Calu3 (cell line): ENCODE measurements around the gene RBMS2. TPM values are rescaled to one million over a fixed set of nuclear protein-coding genes. Genes with fewer than 3 reads are reported as not detected.

Experiments used
- BruUV-seq: library from RNA; stranded (reverse); fragments of 400-500 nt; replicated peaks from 2 replicates; lab custom pipeline; 2021; lab: Mats Ljungman, UMichigan
- CTCF ChIA-PET: fragments of 300-600 bp; sonication (Branson Sonifier 250); formaldehyde crosslinking; loops from one replicate; lab custom pipeline; 2022; ENCODE audit warnings: antibody characterized with exemption; lab: Charles Lee
- DNase-seq: peaks from one replicate; pipeline ENCODE4 v3.0.0; 2022
- H3K27ac Mint-ChIP-seq: one replicate; pipeline ENCODE4 v1.8.0; 2022; ENCODE audit warnings: mixed read lengths; ENCODE audit not compliant: unreplicated experiment
- H3K27me3 Mint-ChIP-seq: one replicate; pipeline ENCODE4 v1.8.0; 2022; ENCODE audit warnings: mixed read lengths; ENCODE audit not compliant: unreplicated experiment
- H3K36me3 Mint-ChIP-seq: one replicate; pipeline ENCODE4 v1.8.0; 2022; ENCODE audit warnings: mild to moderate bottlenecking, moderate library complexity, mixed read lengths; ENCODE audit not compliant: insufficient read depth, unreplicated experiment
- H3K4me1 Mint-ChIP-seq: one replicate; pipeline ENCODE4 v1.8.0; 2022; ENCODE audit warnings: mild to moderate bottlenecking, low read depth, mixed read lengths; ENCODE audit not compliant: unreplicated experiment
- H3K4me3 Mint-ChIP-seq: one replicate; pipeline ENCODE4 v1.8.0; 2022; ENCODE audit warnings: mild to moderate bottlenecking, low read depth, moderate library complexity, mixed read lengths; ENCODE audit not compliant: unreplicated experiment
- H3K9me3 Mint-ChIP-seq: one replicate; pipeline ENCODE4 v1.8.0; 2022; ENCODE audit warnings: low read depth, mixed read lengths; ENCODE audit not compliant: unreplicated experiment
- intact Hi-C: fragments of 100-400 bp; cut with micrococcal nuclease; formaldehyde crosslinking; loops from one replicate; pipeline ENCODE4 v1.10.0; 2022; ENCODE audit not compliant: unreplicated experiment
- total RNA-seq: library from RNA; stranded (reverse); gene quantifications from 2 replicates; pipeline ENCODE4 v1.2.3, GENCODE V29; 2022
- TF ChIP-seq, protein P1 (sequence below): fragments of 200-600 bp; IDR thresholded peaks from one replicate; pipeline ENCODE4 v1.8.0; 2022; ENCODE audit warnings: antibody characterized with exemption; ENCODE audit not compliant: unreplicated experiment

Gene RBMS2
- total RNA-seq, 1 experiment from 2014 or later = 105 TPM

DNA sequence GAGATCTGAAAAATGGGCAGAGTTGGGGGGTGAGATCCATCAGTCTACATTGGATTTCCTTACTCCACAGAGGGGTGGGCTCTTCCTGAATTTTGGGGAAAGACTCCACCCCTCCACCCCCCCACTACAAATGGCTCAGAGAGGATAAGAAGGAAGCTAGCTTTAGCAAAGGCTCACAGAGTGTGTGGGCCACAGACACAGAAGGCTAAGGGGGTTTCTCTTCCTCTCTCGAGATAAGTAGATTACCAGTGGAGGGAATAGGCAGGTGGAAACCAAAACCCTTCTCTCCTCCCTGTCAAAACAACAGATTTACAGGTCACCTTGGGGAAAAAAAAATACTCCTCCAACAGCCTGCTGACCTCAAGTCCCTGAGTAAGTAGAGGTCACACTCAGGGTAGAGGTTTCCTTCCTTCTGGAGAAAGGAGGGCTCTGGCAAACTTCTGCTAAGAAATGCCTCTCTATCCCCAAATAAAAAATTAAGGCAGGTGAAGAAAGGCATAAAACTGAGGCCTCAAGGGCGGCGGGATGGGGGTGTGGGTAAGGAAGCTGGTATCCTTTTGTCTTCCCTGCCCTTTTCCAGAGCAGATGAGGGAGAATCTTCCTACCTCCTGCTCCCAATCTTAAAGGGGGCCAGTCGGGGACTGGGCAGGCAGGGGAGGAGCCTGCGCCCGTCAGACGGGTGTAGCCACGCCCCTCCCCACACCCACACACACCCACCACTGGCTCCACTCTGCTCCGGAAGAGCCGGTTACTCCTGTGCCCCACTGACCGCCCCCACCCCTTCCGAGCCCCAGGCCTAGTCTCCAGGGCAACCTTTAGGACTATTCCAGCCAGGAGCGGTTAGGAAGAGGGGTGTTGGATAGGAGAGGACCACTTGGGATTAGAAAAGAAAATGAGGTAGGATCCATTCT lies 110.4 kb downstream of the RBMS2 start:
- Mint-ChIP-seq H3K27ac (no peak overlapping the region), H3K27me3 (no peaks in the 10 kb centered on the region), H3K36me3 (peaks cover 76% of the 10 kb centered on the region), H3K9me3 (no peaks in the 10 kb centered on the region), H3K4me1 (peaks cover 58% of the 10 kb centered on the region), H3K4me3 (peak overlapping the region; percentile 42)
- TF ChIP-seq, protein P1, sequence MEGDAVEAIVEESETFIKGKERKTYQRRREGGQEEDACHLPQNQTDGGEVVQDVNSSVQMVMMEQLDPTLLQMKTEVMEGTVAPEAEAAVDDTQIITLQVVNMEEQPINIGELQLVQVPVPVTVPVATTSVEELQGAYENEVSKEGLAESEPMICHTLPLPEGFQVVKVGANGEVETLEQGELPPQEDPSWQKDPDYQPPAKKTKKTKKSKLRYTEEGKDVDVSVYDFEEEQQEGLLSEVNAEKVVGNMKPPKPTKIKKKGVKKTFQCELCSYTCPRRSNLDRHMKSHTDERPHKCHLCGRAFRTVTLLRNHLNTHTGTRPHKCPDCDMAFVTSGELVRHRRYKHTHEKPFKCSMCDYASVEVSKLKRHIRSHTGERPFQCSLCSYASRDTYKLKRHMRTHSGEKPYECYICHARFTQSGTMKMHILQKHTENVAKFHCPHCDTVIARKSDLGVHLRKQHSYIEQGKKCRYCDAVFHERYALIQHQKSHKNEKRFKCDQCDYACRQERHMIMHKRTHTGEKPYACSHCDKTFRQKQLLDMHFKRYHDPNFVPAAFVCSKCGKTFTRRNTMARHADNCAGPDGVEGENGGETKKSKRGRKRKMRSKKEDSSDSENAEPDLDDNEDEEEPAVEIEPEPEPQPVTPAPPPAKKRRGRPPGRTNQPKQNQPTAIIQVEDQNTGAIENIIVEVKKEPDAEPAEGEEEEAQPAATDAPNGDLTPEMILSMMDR = no peak
- peak; percentile 75 for DNase-seq
- CTCF ChIA-PET = no interaction called here
- no TSS peak for BruUV-seq
- intact Hi-C loops = loop anchor here (10.0 kb wide), 1 partner anchor 93 kb away; the partner anchor contains the start of gene NACA

DNA sequence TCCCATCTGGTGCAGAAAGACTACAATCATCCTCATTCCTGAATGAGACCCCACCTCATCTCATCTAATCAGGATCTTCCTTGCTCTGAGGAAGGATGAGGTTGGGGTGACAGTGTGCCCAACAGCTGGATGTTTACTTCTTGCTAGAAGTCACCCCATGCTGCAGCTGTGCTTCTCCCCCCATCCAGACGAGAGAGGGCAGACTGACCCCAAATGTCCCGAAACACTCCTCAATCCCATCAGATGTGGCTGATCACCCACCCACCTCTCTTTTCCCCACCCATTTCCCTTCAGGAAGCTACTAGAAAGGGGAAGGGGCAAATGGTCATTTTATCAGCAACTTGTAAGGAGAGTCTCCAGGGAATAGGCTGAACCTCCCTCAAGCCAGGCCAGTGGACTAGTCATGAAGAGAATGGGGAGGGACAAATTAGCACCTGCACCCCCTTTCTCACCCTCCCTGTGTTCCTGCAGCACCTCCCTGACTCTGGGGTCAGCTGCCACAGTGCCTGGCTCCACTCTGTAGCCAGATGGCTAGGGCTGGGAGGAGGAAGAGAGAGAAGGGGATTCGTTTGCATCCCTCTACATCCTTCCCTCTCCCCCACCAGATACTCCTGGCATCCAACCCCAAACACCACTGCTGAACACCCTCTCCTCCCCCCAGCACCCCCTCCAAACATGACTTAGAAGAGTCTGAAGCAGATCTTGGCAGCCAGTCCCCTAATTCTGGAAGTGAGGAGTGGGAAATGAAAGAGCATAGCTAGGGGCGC lies 111.3 kb downstream of the RBMS2 start:
- H3K27me3 Mint-ChIP-seq = no peaks in the 10 kb centered on the region
- peaks cover 59% of the 10 kb centered on the region for H3K4me1 Mint-ChIP-seq
- no peak overlapping the region for H3K27ac Mint-ChIP-seq
- peaks cover 76% of the 10 kb centered on the region for H3K36me3 Mint-ChIP-seq
- DNase-seq = no peak
- peak overlapping the region; percentile 89 for H3K4me3 Mint-ChIP-seq
- CTCF ChIA-PET = no interaction called here
- TF ChIP-seq, protein P1 = no peak
- intact Hi-C loops = loop anchor here (10.0 kb wide), 1 partner anchor 92 kb away; the partner anchor contains the start of gene NACA
- no peaks in the 10 kb centered on the region for H3K9me3 Mint-ChIP-seq
- no TSS peak for BruUV-seq

- peak overlapping the region; percentile 80 for H3K27ac Mint-ChIP-seq
- no peak for DNase-seq
- H3K27me3 Mint-ChIP-seq = no peaks in the 10 kb centered on the region
- intact Hi-C loops = loop anchor here (10.0 kb wide), 1 partner anchor 91 kb away; the partner anchor contains the start of gene NACA
- no peaks in the 10 kb centered on the region for H3K9me3 Mint-ChIP-seq
- TSS peak; percentile 1 for BruUV-seq
- TF ChIP-seq, protein P1 = no peak
- CTCF ChIA-PET = interaction anchor here (0.6 to 1.2 kb wide), 5 partner anchors 13 to 596 kb away, joined by 3 to 5 read pairs (median 3); partner anchors contain the start of gene NACA
- H3K4me3 Mint-ChIP-seq = peak overlapping the region; percentile 89
- H3K4me1 Mint-ChIP-seq = peaks cover 56% of the 10 kb centered on the region
- H3K36me3 Mint-ChIP-seq = peaks cover 78% of the 10 kb centered on the region
These were observed 112.0 kb downstream of the RBMS2 start for GRCh38 chr12:56633468-56634241.
